Measurements from ENCODE around the gene MTAP.

Gene MTAP

GRCh38 chr9:21969011-21969940, 166.8 kb downstream of the MTAP start:
- Histone ChIP-seq H3K4me3 (ENCODE audit: low read depth in 1 of 2, low read length in 2 of 2) (no peak overlapping the region), H3K27me3 (ENCODE audit: insufficient read depth, low read length, poor library complexity) (no peaks in the 10 kb centered on the region), H3K36me3 (ENCODE audit: insufficient read depth, low read length) (peaks cover 67% of the 10 kb centered on the region), H3K9ac (ENCODE audit: low read depth, low read length) (no peak overlapping the region), H2AFZ (ENCODE audit: low read depth, low read length) (no peak overlapping the region), H3K9me3 (ENCODE audit: insufficient read depth, low read length, severe bottlenecking) (no peaks in the 10 kb centered on the region), H3K79me2 (ENCODE audit: insufficient read depth, low read length) (peaks cover 51% of the 10 kb centered on the region), H3K27ac (ENCODE audit: low read length) (no peak overlapping the region), H3K4me1 (ENCODE audit: insufficient read depth, low read length) (peaks cover 21% of the 10 kb centered on the region), H4K20me1 (ENCODE audit: insufficient read depth, low read length) (peaks cover 20% of the 10 kb centered on the region), H3K4me2 (ENCODE audit: insufficient read depth, low read length) (no peak overlapping the region)
- no peak for TF ChIP-seq EZH2 (IDR thresholded peaks at IDR 0.05; ENCODE audit: borderline replicate concordance, low read depth, low read length, severe bottlenecking)
- no peak for TF ChIP-seq CTCF (IDR thresholded peaks at IDR 0.05; ENCODE audit: borderline replicate concordance, extremely low read depth, low read length, poor library complexity, severe bottlenecking)
- ATAC-seq (ENCODE audit: insufficient read depth, low read depth) (no peak), DNase-seq (no peak)

GRCh38 chr9:21969951-21970799, 167.7 kb downstream of the MTAP start:
- Histone ChIP-seq H3K4me2 (ENCODE audit: insufficient read depth, low read length) (no peak overlapping the region), H3K4me1 (ENCODE audit: insufficient read depth, low read length) (peaks cover 21% of the 10 kb centered on the region), H4K20me1 (ENCODE audit: insufficient read depth, low read length) (peaks cover 20% of the 10 kb centered on the region), H2AFZ (ENCODE audit: low read depth, low read length) (no peak overlapping the region), H3K4me3 (ENCODE audit: low read depth in 1 of 2, low read length in 2 of 2) (no peak overlapping the region), H3K9me3 (ENCODE audit: insufficient read depth, low read length, severe bottlenecking) (no peaks in the 10 kb centered on the region), H3K27me3 (ENCODE audit: insufficient read depth, low read length, poor library complexity) (no peaks in the 10 kb centered on the region), H3K9ac (ENCODE audit: low read depth, low read length) (no peak overlapping the region), H3K27ac (ENCODE audit: low read length) (no peak overlapping the region), H3K36me3 (ENCODE audit: insufficient read depth, low read length) (peaks cover 67% of the 10 kb centered on the region), H3K79me2 (ENCODE audit: insufficient read depth, low read length) (peaks cover 58% of the 10 kb centered on the region)
- DNase-seq (no peak), ATAC-seq (ENCODE audit: insufficient read depth, low read depth) (no peak)
- TF ChIP-seq EZH2 (IDR thresholded peaks at IDR 0.05; ENCODE audit: borderline replicate concordance, low read depth, low read length, severe bottlenecking) (no peak), CTCF (IDR thresholded peaks at IDR 0.05; ENCODE audit: borderline replicate concordance, extremely low read depth, low read length, poor library complexity, severe bottlenecking) (no peak)

- Histone ChIP-seq H3K4me3 (ENCODE audit: low read depth in 1 of 2, low read length in 2 of 2) (no peak overlapping the region), H3K27ac (ENCODE audit: low read length) (no peak overlapping the region), H4K20me1 (ENCODE audit: insufficient read depth, low read length) (peaks cover 20% of the 10 kb centered on the region), H3K27me3 (ENCODE audit: insufficient read depth, low read length, poor library complexity) (no peaks in the 10 kb centered on the region), H3K4me1 (ENCODE audit: insufficient read depth, low read length) (peaks cover 25% of the 10 kb centered on the region), H3K9ac (ENCODE audit: low read depth, low read length) (no peak overlapping the region), H3K9me3 (ENCODE audit: insufficient read depth, low read length, severe bottlenecking) (no peaks in the 10 kb centered on the region), H3K36me3 (ENCODE audit: insufficient read depth, low read length) (peaks cover 63% of the 10 kb centered on the region), H2AFZ (ENCODE audit: low read depth, low read length) (no peak overlapping the region), H3K4me2 (ENCODE audit: insufficient read depth, low read length) (no peak overlapping the region), H3K79me2 (ENCODE audit: insufficient read depth, low read length) (peaks cover 66% of the 10 kb centered on the region)
- ATAC-seq (ENCODE audit: insufficient read depth, low read depth) (no peak), DNase-seq (no peak)
- no peak for TF ChIP-seq EZH2 (IDR thresholded peaks at IDR 0.05; ENCODE audit: borderline replicate concordance, low read depth, low read length, severe bottlenecking)
- TF ChIP-seq CTCF (IDR thresholded peaks at IDR 0.05; ENCODE audit: borderline replicate concordance, extremely low read depth, low read length, poor library complexity, severe bottlenecking): no peak
Measured at GRCh38 chr9:21970800-21971640, 168.6 kb downstream of the MTAP start.
